HG02759 (cell line): ENCODE data around the gene TPBGL.
A peak's percentile ranks its signal among the peaks of the same experiment; 100 is the strongest.

ENCODE experiments used
- ATAC-seq: cut with Tn5 transposase; IDR thresholded peaks from one replicate; pipeline ENCODE4 v1.9.1; 2021; ENCODE audit warnings: mild to moderate bottlenecking, moderate library complexity; ENCODE audit not compliant: unreplicated experiment

TPBGL gene

GRCh38 chr11:75205564-75206020 is 35.0 kb upstream of the TPBGL start:
- ATAC-seq, result no peak

GRCh38 chr11:75208446-75208845 is 32.1 kb upstream of the TPBGL start:
- ATAC-seq, result no peak

GRCh38 chr11:75212411-75212810 is 28.2 kb upstream of the TPBGL start:
- no peak for ATAC-seq

- ATAC-seq, result no peak
Observed at GRCh38 chr11:75214411-75214821, 26.2 kb upstream of the TPBGL start.

GRCh38 chr11:75214843-75215242 is 25.7 kb upstream of the TPBGL start:
- no peak for ATAC-seq

- no peak for ATAC-seq
Observed at GRCh38 chr11:75219869-75220268, 20.7 kb upstream of the TPBGL start.

GRCh38 chr11:75223954-75224643 is 16.5 kb upstream of the TPBGL start:
- ATAC-seq, result no peak

- ATAC-seq, result no peak
Observed at GRCh38 chr11:75225794-75226193, 14.8 kb upstream of the TPBGL start.

- no peak for ATAC-seq
Observed at GRCh38 chr11:75229466-75229865, 11.1 kb upstream of the TPBGL start.

- ATAC-seq, result no peak
Observed at GRCh38 chr11:75230621-75231020, 10.0 kb upstream of the TPBGL start.

- ATAC-seq, result no peak
Observed at GRCh38 chr11:75233754-75234172, 6.8 kb upstream of the TPBGL start.

- no peak for ATAC-seq
Observed at GRCh38 chr11:75236062-75236461, 4.5 kb upstream of the TPBGL start.

- no peak for ATAC-seq
Observed at GRCh38 chr11:75237050-75237449, 3.5 kb upstream of the TPBGL start.

GRCh38 chr11:75238595-75239440 is 1.8 kb upstream of the TPBGL start:
- no peak for ATAC-seq

- no peak for ATAC-seq
Observed at GRCh38 chr11:75239531-75240290, 863 bp upstream of the TPBGL start.

- ATAC-seq, result peak; percentile 95
Observed at GRCh38 chr11:75241036-75241905, 697 bp downstream of the TPBGL start.

GRCh38 chr11:75241906-75242644 is 1.5 kb downstream of the TPBGL start:
- ATAC-seq, result peak; percentile 23

GRCh38 chr11:75242722-75243600 is 2.4 kb downstream of the TPBGL start:
- no peak for ATAC-seq
